Smooth muscle cell (in vitro differentiated cells): ENCODE measurements around the gene CDKN2C. TPM values are rescaled to one million over a fixed set of nuclear protein-coding genes. Genes with fewer than 3 reads are reported as not detected.

Experiments
- DNase-seq: peaks from one replicate; lab custom pipeline; 2025; ENCODE audit not compliant: unreplicated experiment; lab: John Stamatoyannopoulos, UW
- H2AFZ ChIP-seq: fragments of 200-600 bp; sonication (generic); 2 replicates; pipeline ENCODE4 v1.6.0; 2016; ENCODE audit warnings: antibody characterized with exemption, low read depth, mild to moderate bottlenecking
- H3F3A ChIP-seq: fragments of 200-600 bp; sonication (generic); 2 replicates; pipeline ENCODE4 v1.6.0; 2017; ENCODE audit warnings: antibody characterized with exemption, low read depth
- H3K27ac ChIP-seq: fragments of 200-600 bp; sonication (generic); 2 replicates; pipeline ENCODE4 v1.5.1; 2016; ENCODE audit warnings: low read depth, mild to moderate bottlenecking
- H3K27me3 ChIP-seq: fragments of 200-600 bp; sonication (generic); 2 replicates; pipeline ENCODE4 v1.6.1; 2016; ENCODE audit warnings: low read depth, mild to moderate bottlenecking
- H3K36me3 ChIP-seq: fragments of 200-600 bp; sonication (generic); 2 replicates; pipeline ENCODE4 v1.5.1; 2016; ENCODE audit warnings: low read depth
- H3K4me1 ChIP-seq: fragments of 200-600 bp; sonication (generic); 2 replicates; pipeline ENCODE4 v1.5.1; 2016; ENCODE audit warnings: low read depth
- H3K4me2 ChIP-seq: fragments of 200-600 bp; sonication (generic); 2 replicates; pipeline ENCODE4 v1.6.0; 2016; ENCODE audit warnings: mild to moderate bottlenecking
- H3K4me3 ChIP-seq: fragments of 200-600 bp; sonication (generic); 2 replicates; pipeline ENCODE4 v1.5.1; 2016; ENCODE audit warnings: mild to moderate bottlenecking
- H3K79me2 ChIP-seq: fragments of 200-600 bp; sonication (generic); 2 replicates; pipeline ENCODE4 v1.6.0; 2016; ENCODE audit warnings: low read depth, mild to moderate bottlenecking
- H3K9ac ChIP-seq: fragments of 200-600 bp; sonication (generic); 2 replicates; pipeline ENCODE4 v1.6.0; 2016; ENCODE audit warnings: low read depth
- H3K9me3 ChIP-seq: fragments of 200-600 bp; sonication (generic); replicated peaks from 2 replicates; pipeline ENCODE4 v1.5.1; 2016; ENCODE audit warnings: low read depth
- H4K20me1 ChIP-seq: fragments of 200-600 bp; sonication (generic); 2 replicates; pipeline ENCODE4 v1.6.0; 2016; ENCODE audit warnings: low read depth
- WGBS: methylation state at CpG from one replicate; pipeline ENCODE4 v1.1.7; 2016; ENCODE audit warnings: low lambda C conversion rate; 5-methylcytosine and 5-hydroxymethylcytosine counted together
- polyA plus RNA-seq: library from polyadenylated mRNA; unstranded; fragments of >200 nt; fragmentation: Nextera tagmentation; extraction: Ambion mirVana; gene quantifications from 2 replicates; pipeline ENCODE4 v1.2.1, GENCODE V29; 2016
- total RNA-seq: library from RNA; depleted of rRNA; stranded (reverse); fragments of >200 nt; gene quantifications from 2 replicates; pipeline ENCODE4 v1.2.3, GENCODE V29; 2014
- TF ChIP-seq, protein P1 (sequence below): fragments of 200-600 bp; sonication (generic); IDR thresholded peaks from 2 replicates; pipeline ENCODE4 v1.5.1; 2017; ENCODE audit warnings: borderline replicate concordance, mild to moderate bottlenecking, antibody characterized with exemption; ENCODE audit not compliant: insufficient read depth, poor library complexity, severe bottlenecking

CDKN2C gene
- total and polyA plus RNA-seq, 2 experiments from 2014 or later = 1.3 to 3.2 TPM

DNA sequence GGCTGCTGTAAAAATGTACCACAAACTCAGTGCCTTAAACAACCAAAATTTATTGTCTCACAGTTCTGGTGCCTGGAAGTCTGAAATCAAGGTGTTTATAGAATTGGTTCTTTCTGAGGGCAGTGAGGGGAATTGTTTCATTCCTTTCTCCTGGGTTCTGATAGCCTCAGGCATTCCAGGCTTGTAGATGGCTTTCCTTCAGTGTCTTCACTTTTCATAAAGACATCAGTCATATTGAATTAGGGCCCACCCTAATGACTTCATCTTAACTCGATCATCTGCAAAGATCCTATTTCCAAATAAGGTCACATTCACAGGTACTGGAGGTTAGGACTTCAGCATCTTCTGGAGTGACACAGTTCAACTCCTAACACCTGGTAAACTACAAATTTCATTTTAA is 15.0 kb downstream of the CDKN2C start:
- TF ChIP-seq, protein P1, sequence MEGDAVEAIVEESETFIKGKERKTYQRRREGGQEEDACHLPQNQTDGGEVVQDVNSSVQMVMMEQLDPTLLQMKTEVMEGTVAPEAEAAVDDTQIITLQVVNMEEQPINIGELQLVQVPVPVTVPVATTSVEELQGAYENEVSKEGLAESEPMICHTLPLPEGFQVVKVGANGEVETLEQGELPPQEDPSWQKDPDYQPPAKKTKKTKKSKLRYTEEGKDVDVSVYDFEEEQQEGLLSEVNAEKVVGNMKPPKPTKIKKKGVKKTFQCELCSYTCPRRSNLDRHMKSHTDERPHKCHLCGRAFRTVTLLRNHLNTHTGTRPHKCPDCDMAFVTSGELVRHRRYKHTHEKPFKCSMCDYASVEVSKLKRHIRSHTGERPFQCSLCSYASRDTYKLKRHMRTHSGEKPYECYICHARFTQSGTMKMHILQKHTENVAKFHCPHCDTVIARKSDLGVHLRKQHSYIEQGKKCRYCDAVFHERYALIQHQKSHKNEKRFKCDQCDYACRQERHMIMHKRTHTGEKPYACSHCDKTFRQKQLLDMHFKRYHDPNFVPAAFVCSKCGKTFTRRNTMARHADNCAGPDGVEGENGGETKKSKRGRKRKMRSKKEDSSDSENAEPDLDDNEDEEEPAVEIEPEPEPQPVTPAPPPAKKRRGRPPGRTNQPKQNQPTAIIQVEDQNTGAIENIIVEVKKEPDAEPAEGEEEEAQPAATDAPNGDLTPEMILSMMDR = no peak
- no peaks in the 10 kb centered on the region for H3K9me3 ChIP-seq
- H3K36me3 ChIP-seq = no peaks in the 10 kb centered on the region
- WGBS = 23% methylated on average over 1 of the region's 1 CpG
- DNase-seq = no peak
- no peaks in the 10 kb centered on the region for H4K20me1 ChIP-seq
- H3K4me1 ChIP-seq = no peaks in the 10 kb centered on the region
- H3K79me2 ChIP-seq = no peaks in the 10 kb centered on the region
- no peak overlapping the region for H3K27ac ChIP-seq
- H2AFZ ChIP-seq = no peak overlapping the region
- peaks cover 65% of the 10 kb centered on the region for H3K27me3 ChIP-seq
- H3K4me2 ChIP-seq = no peak overlapping the region
- no peak overlapping the region for H3K4me3 ChIP-seq
- no peak overlapping the region for H3K9ac ChIP-seq
- H3F3A ChIP-seq = no peaks in the 10 kb centered on the region

DNA sequence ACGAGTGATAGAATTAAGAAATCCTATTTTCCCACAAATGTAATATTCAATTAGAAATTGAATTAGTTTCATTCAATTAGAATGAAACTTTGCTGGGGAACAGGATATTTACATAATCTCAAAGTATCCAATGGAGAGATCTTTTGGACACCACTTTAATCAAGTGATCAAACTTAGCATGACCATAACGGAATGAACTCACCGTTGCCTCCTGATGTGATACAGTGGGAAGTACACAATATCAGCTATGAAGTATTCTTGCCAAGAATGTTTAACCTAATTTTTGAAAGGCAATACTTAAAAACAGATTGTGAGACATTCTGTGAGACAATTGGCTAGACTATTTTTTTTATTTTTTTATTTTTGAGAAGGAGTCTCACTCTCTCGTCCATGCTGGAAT is 16.6 kb downstream of the CDKN2C start:
- Histone ChIP-seq H3K9ac (no peak overlapping the region), H4K20me1 (no peaks in the 10 kb centered on the region), H3K27me3 (peaks cover 50% of the 10 kb centered on the region), H3K27ac (no peak overlapping the region), H2AFZ (no peak overlapping the region), H3K9me3 (no peaks in the 10 kb centered on the region), H3F3A (no peaks in the 10 kb centered on the region), H3K36me3 (no peaks in the 10 kb centered on the region), H3K79me2 (no peaks in the 10 kb centered on the region), H3K4me2 (no peak overlapping the region), H3K4me3 (no peak overlapping the region), H3K4me1 (no peaks in the 10 kb centered on the region)
- DNase-seq = no peak
- WGBS = 79% methylated on average over 4 of the region's 4 CpGs
- TF ChIP-seq, protein P1 = no peak

DNA sequence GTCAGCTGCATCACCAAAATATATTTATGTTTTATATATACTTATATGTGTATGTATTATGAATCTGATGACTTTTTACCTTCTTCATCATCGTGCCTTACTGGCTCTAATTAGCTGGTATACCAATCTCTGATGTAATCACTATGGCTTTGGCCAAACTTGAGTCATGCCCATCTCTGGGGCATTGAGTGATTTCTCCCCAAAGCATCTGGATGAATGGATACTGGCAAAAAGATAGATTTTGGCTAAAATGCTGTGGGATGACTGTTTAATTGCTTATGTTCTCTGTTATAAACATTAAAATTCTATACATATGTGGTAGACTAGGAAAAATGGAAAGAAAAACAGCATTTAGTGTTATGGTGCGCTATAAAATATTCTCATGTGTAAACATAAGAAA is 19.6 kb downstream of the CDKN2C start:
- H3K4me1 ChIP-seq = no peaks in the 10 kb centered on the region
- no peak overlapping the region for H3K27ac ChIP-seq
- H3K4me2 ChIP-seq = no peak overlapping the region
- no peaks in the 10 kb centered on the region for H3F3A ChIP-seq
- no peak overlapping the region for H3K9ac ChIP-seq
- no peaks in the 10 kb centered on the region for H3K79me2 ChIP-seq
- no peaks in the 10 kb centered on the region for H3K9me3 ChIP-seq
- no peak overlapping the region for H3K4me3 ChIP-seq
- no peaks in the 10 kb centered on the region for H3K36me3 ChIP-seq
- no peak for DNase-seq
- no peaks in the 10 kb centered on the region for H4K20me1 ChIP-seq
- no peak overlapping the region for H2AFZ ChIP-seq
- WGBS = 89% methylated on average over 2 of the region's 2 CpGs
- peaks cover 19% of the 10 kb centered on the region for H3K27me3 ChIP-seq
- TF ChIP-seq, protein P1 = no peak

- Histone ChIP-seq H3K79me2 (no peaks in the 10 kb centered on the region), H3K27me3 (peaks cover 17% of the 10 kb centered on the region), H3K9me3 (no peaks in the 10 kb centered on the region), H4K20me1 (no peaks in the 10 kb centered on the region), H3K9ac (no peak overlapping the region), H3K27ac (no peak overlapping the region), H3K4me3 (no peak overlapping the region), H2AFZ (no peak overlapping the region), H3K36me3 (no peaks in the 10 kb centered on the region), H3K4me1 (no peaks in the 10 kb centered on the region), H3K4me2 (no peak overlapping the region), H3F3A (no peaks in the 10 kb centered on the region)
- TF ChIP-seq, protein P1 = no peak
- WGBS = 81% methylated on average over 3 of the region's 3 CpGs
- no peak for DNase-seq
These were observed 22.7 kb downstream of the CDKN2C start for GRCh38 chr1:50992532-50993318.
